HG03045 (cell line): ENCODE results near the gene TFR2.

Experiments
- ATAC-seq: cut with Tn5 transposase; IDR thresholded peaks from one replicate; pipeline ENCODE4 v1.9.1; 2021; ENCODE audit warnings: mild to moderate bottlenecking, moderate library complexity; ENCODE audit not compliant: unreplicated experiment

The TFR2 gene

GRCh38 chr7:100613412-100614175 is 27.8 kb downstream of the TFR2 start:
- ATAC-seq = no peak

- peak; percentile 2 for ATAC-seq
Observed at GRCh38 chr7:100612730-100613390, 28.5 kb downstream of the TFR2 start.

- ATAC-seq = peak; percentile 89
Observed at GRCh38 chr7:100611983-100612729, 29.2 kb downstream of the TFR2 start, which contains the start of gene MOSPD3. Gene MOSPD3, plus strand, starts transcription at chr7:100612540. Its CDS starts 252 bp downstream, at chr7:100612792.

GRCh38 chr7:100609958-100610357 is 31.4 kb downstream of the TFR2 start:
- ATAC-seq = no peak

- ATAC-seq = no peak
Observed at GRCh38 chr7:100607111-100607510, 34.2 kb downstream of the TFR2 start.

- ATAC-seq = no peak
Observed at GRCh38 chr7:100606313-100606712, 35.0 kb downstream of the TFR2 start.

GRCh38 chr7:100604976-100605911 is 36.1 kb downstream of the TFR2 start:
- no peak for ATAC-seq

- peak; percentile 57 for ATAC-seq
Observed at GRCh38 chr7:100604028-100604975, 37.0 kb downstream of the TFR2 start.

GRCh38 chr7:100603726-100604027 is 37.7 kb downstream of the TFR2 start:
- ATAC-seq = peak; percentile 4

GRCh38 chr7:100602889-100603725 is 38.2 kb downstream of the TFR2 start:
- ATAC-seq = no peak

GRCh38 chr7:100600730-100601038 is 40.7 kb downstream of the TFR2 start:
- ATAC-seq = no peak

GRCh38 chr7:100599911-100600729 is 41.2 kb downstream of the TFR2 start:
- no peak for ATAC-seq

GRCh38 chr7:100598425-100598824 is 42.9 kb downstream of the TFR2 start:
- no peak for ATAC-seq

GRCh38 chr7:100595188-100595587 is 46.2 kb downstream of the TFR2 start:
- ATAC-seq = no peak

GRCh38 chr7:100591596-100591995 is 49.8 kb downstream of the TFR2 start:
- no peak for ATAC-seq

GRCh38 chr7:100590077-100590737 is 51.1 kb downstream of the TFR2 start:
- ATAC-seq = no peak

- no peak for ATAC-seq
Observed at GRCh38 chr7:100589341-100589947, 51.9 kb downstream of the TFR2 start.
